DMS53 treated with DMSO at 0.1 percent for 48 hours (cell line): ENCODE data around the gene CEP78.
A peak's percentile ranks its signal among the peaks of the same experiment; 100 is the strongest.
"Not testable (repeated sequence)": the region's sequence is repeated elsewhere in the genome, so short reads cannot be mapped to it uniquely, and the experiment has no call there.

Source experiments
- DNase-seq: peaks from one replicate; lab custom pipeline; 2025; ENCODE audit not compliant: unreplicated experiment; lab: John Stamatoyannopoulos, UW

Gene CEP78

DNA sequence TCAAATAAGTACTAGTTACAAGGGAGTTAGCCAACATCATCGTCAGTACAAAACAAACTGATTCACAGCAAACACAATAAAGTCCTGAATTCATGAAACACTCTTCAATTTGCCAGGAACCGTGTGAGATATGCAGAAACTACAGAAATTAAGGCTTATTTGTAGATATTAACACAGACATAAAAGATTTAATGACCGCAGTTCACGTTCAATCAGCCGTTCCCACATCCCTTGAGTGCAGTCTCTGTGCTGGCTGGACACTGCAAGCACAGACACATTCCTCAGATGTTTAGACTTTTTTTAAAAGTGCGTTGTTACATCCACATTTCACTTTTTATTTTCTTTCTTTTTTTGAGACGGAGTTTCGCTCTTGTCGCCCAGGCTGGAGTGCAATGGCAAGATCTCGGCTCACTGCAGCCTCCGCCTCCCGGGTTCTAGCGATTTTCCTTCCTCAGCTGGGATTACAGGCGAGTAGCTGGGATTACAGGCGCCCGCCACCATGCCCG, 566 bp upstream of the CEP78 start:
- DNase-seq: peak; percentile 6

DNA sequence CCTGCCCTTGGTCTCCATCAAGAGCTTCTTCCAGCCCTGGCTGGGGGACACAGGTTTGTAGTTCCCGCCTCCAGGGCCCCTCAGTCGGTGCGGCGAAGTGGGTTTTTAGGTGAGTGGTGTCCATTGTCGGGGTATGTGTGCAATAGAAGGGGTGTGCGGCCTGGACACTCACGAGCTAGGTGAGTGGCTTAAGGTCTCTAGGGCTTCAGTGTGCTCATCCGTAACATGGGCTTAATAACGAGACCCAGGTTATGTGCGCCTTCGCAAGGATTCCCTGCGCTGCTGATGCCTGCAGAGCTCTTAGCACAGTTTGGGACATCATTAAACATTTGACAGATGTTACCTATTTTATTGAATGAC, 656 bp downstream of the CEP78 start:
- no peak for DNase-seq

DNA sequence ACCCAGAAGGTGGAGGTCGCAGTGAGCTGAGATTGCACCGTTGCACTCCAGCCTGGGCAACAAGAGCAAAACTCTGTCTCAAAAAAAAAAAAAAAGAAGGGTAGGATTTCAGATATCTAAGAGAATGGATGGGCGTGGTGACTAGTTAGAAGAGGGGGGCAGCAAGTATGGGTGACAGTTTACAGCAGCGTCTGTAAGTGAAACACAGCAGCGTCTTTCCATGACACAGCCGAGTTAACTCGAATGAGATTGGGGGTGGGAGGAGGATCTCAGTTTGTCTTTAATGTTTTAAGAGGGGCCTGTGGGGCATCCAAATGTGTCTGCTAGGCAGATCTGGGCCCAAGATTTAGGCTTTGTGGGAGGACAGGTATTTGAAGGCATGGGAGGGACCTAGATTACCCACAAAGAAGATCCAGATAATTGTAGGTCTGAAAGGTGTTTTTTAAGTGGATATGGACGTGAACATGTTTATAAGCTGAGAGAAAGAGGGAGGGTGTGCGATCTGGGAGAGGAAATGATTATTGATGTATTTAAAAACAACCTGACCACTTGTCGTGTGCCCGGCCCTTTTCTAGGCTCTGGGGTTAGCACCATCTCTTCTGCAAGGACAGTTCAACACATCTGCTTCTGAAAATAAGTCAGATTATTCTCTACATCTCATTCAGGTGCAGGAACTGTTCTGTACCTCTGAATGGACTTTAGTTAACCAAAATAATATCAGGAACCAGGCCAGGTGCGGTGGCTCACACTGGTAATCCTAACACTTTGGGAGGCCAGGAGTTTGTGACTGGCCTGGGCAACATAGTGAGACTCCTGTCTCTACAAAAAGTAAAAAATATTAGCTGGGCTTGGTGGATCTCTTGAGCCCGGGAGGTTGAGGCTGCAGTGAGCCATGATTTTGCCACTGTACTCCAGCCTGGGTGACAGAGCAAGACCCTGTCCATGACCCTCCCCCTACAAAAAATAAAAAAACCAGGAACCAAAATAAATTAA, 2.5 kb downstream of the CEP78 start:
- DNase-seq: no peak

GRCh38 chr9:78239506-78239905, 3.6 kb downstream of the CEP78 start:
- DNase-seq: no peak

- DNase-seq: no peak
Observed at GRCh38 chr9:78242041-78242440, 6.2 kb downstream of the CEP78 start.

DNA sequence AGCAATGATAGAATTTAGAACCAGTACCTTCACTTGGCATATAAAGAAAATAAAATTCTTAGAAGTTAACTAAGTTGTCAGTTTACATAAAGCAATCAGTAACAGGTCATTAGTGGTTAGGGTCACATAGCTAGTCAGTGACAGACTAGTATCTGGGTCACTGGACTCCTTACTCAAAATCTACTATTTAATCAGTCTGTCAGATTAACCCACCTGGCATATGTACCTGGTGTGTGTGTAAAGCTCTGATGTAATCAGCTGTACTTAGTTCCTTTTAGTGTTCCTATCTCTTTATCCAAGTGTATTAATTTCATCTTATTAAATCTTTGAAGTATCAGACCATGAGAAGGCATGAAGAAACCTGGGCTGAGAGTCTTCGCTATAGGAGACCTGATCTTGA, 7.3 kb downstream of the CEP78 start:
- no peak for DNase-seq

DNA sequence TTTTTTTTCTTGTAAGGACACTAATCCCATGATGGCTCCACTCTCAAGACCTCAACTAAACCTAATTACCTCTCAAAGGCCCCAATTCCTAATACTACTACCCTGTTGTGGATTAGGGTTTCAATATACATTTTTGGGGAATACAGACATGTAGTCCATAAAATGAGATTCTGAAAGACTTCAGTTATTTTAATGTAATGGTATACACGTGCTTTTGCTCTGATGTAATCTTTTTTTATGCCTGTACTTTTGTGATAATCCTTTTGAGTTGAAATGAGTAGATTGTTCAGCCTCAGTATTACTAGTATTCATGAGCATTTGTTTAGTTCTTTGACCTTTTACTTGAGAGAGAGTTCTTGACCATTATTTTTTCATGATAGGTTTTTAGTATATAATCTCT, 9.5 kb downstream of the CEP78 start:
- no peak for DNase-seq

GRCh38 chr9:78248635-78249034, 12.8 kb downstream of the CEP78 start:
- no peak for DNase-seq

- DNase-seq: no peak
Observed at GRCh38 chr9:78249542-78249941, 13.7 kb downstream of the CEP78 start.

GRCh38 chr9:78252616-78253015, 16.7 kb downstream of the CEP78 start:
- no peak for DNase-seq

DNA sequence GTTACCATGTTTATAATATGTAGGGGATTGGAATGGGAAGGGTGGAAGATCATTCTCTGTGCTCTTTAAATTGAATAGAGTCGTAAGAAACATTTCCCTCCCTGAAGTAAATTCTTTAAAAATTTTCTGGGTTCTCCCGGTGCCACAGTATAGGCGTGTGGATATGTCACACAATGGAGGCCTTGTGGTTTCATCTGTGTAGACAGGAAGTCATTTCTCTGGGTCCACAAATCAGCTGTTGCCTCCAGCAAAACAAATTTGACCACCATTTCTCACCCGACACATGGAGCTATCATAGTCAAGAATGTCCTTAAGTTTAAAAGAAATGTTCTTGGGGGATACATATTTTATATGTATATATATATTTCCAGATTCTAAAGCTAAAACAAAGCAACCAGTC, 17.4 kb downstream of the CEP78 start:
- no peak for DNase-seq

DNA sequence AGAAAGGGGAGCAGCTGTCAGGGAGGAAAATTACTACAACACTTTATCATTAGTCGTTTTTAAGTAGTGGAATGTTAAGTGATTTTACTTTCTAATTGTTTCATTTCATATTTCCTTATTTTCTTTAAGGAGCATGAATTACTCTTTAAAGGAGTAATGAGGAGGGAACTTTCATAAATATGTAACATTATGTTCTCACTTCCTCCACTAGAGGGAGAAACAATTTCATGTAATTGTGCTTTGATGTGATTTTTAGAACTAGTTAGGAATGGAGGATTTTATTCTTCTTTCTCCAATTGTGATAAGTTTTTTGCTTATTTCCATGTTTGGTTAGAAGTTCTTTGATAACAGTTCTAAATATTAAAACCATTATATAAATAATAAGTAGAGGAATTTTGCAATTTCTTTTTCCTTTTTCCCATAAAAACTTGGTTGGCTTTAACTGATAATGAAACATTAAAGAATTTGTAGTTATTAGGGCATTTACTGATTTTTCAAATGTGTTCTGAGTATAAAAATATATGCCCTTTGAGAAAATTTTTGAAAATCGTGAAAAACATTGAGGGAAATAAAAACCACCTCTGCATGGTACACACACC, 25.6 kb downstream of the CEP78 start:
- DNase-seq: no peak

GRCh38 chr9:78262655-78263054, 26.8 kb downstream of the CEP78 start:
- no peak for DNase-seq

GRCh38 chr9:78267889-78268288, 32.0 kb downstream of the CEP78 start:
- no peak for DNase-seq

- DNase-seq: no peak
Observed at GRCh38 chr9:78269784-78270183, 33.9 kb downstream of the CEP78 start.

DNA sequence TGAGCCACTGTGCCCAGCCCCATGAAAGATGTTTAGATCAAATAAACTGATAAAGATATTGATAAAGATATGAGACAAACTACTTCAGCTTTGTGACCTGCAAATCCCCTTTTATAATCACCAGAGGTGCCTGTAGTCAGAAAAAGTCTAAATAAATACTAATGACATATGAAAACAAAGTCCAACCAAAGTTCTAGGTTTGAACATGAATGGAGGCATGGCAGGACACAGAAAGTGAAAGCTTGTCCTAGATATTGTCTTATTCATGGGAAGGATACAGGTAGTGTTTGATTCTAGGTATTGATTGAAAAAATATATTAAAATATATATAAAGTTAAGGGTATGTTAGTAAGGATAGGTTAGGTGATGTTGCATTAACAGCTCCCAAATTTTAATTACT, 36.4 kb downstream of the CEP78 start:
- no peak for DNase-seq

- no peak for DNase-seq
Observed at GRCh38 chr9:78273761-78274160, 37.9 kb downstream of the CEP78 start.

- no peak for DNase-seq
Observed at GRCh38 chr9:78278177-78278777, 42.4 kb downstream of the CEP78 start.

GRCh38 chr9:78278801-78279200, 42.9 kb downstream of the CEP78 start:
- DNase-seq: no peak

DNA sequence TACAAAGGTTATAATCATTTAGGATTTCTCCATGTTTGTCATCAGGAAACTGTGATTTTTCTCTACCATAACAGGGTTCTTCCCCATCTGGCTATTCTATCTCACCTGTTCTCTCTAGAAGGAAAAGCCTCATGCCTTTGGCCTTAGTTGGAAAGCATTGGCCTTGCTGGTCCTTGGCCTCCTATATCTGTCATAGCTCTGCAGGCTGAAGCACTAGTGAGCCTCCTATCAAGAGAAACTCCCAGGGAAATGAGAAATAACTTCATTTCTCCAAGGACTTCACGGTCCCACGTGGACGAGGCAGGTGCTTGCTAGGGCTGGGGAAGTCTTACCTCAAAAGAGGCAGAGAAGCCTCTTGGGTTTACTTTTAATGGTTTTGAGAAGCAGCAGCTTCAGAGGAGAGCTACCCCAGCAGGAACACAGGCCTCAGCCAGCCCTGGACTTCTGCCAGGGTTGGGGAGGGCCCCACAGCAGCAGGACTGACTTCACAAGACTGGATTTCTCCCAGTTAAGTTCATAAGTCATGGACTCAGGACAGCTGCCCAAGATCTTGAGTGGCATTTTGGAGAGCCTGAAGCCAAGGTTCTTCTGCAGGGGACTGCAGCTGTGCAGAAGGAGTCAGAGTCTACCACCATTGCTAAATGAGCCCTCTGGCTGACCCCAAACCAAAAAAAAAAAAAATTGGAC, 45.2 kb downstream of the CEP78 start:
- DNase-seq: no peak

- DNase-seq: not testable (repeated sequence)
Observed at GRCh38 chr9:78284181-78284580, 48.3 kb downstream of the CEP78 start.
